NT2/D1 (cell line): ENCODE measurements around the gene CRYBG2.
"Not testable (repeated sequence)": the region's sequence is repeated elsewhere in the genome, so short reads cannot be mapped to it uniquely, and the experiment has no call there.

Experiments used
- DNase-seq: peaks from one replicate; pipeline ENCODE4 v3.0.0-alpha.2; 2011; ENCODE audit warnings: low read depth, low spot score
- H3K27me3 ChIP-seq: 2 replicates; pipeline ENCODE4 v1.6.0; 2011; ENCODE audit warnings: mild to moderate bottlenecking; ENCODE audit not compliant: insufficient read length, insufficient read depth
- H3K36me3 ChIP-seq: 2 replicates; pipeline ENCODE4 v1.6.1; 2011; ENCODE audit warnings: mild to moderate bottlenecking, low read length, mixed read lengths; ENCODE audit not compliant: insufficient read depth, insufficient read length
- H3K4me1 ChIP-seq: 2 replicates; pipeline ENCODE4 v1.5.1; 2011; ENCODE audit not compliant: insufficient read depth, insufficient read length
- H3K4me3 ChIP-seq: 2 replicates; pipeline ENCODE4 v1.5.1; 2011; ENCODE audit warnings: low read depth; ENCODE audit not compliant: insufficient read length
- H3K9ac ChIP-seq: 2 replicates; pipeline ENCODE4 v1.6.0; 2011; ENCODE audit warnings: low read depth; ENCODE audit not compliant: insufficient read length
- H3K9me3 ChIP-seq: 2 replicates; pipeline ENCODE4 v1.5.1; 2011; ENCODE audit warnings: mild to moderate bottlenecking, low read length; ENCODE audit not compliant: insufficient read depth
- SUZ12 ChIP-seq: IDR thresholded peaks from 2 replicates; pipeline ENCODE4 v1.6.1; 2011; ENCODE audit not compliant: insufficient read length, insufficient read depth; ENCODE audit errors: extremely low read depth
- YY1 ChIP-seq: IDR thresholded peaks from 2 replicates; pipeline ENCODE4 v1.6.1; 2011; ENCODE audit not compliant: insufficient read length, insufficient read depth
- ZNF274 ChIP-seq: IDR thresholded peaks from 2 replicates; pipeline ENCODE4 v1.6.1; 2011; ENCODE audit warnings: mild to moderate bottlenecking, low read depth, low read length

Gene CRYBG2

GRCh38 chr1:26296340-26297056 is 57.4 kb downstream of the CRYBG2 start:
- Histone ChIP-seq H3K36me3 (peaks cover 51% of the 10 kb centered on the region), H3K9ac (no peak overlapping the region), H3K9me3 (no peaks in the 10 kb centered on the region), H3K27me3 (no peaks in the 10 kb centered on the region), H3K4me1 (peaks cover 2% of the 10 kb centered on the region), H3K4me3 (no peak overlapping the region)
- TF ChIP-seq SUZ12 (no peak), ZNF274 (no peak), YY1 (no peak)
- no peak for DNase-seq

GRCh38 chr1:26295194-26296138 is 58.5 kb downstream of the CRYBG2 start:
- Histone ChIP-seq H3K4me3 (no peak overlapping the region), H3K4me1 (peaks cover 9% of the 10 kb centered on the region), H3K9ac (no peak overlapping the region), H3K9me3 (no peaks in the 10 kb centered on the region), H3K27me3 (no peaks in the 10 kb centered on the region), H3K36me3 (peaks cover 43% of the 10 kb centered on the region)
- no peak for DNase-seq
- no peak for TF ChIP-seq YY1

- Histone ChIP-seq H3K9ac (no peak overlapping the region), H3K4me3 (no peak overlapping the region), H3K4me1 (peaks cover 21% of the 10 kb centered on the region), H3K27me3 (no peaks in the 10 kb centered on the region), H3K36me3 (peaks cover 48% of the 10 kb centered on the region), H3K9me3 (no peaks in the 10 kb centered on the region)
- TF ChIP-seq ZNF274 (no peak), YY1 (no peak), SUZ12 (no peak)
- no peak for DNase-seq
Observed at GRCh38 chr1:26293911-26294463, 59.9 kb downstream of the CRYBG2 start.

GRCh38 chr1:26292735-26293134 is 61.2 kb downstream of the CRYBG2 start:
- DNase-seq, H3K4me3 ChIP-seq, H3K9me3 ChIP-seq, H3K9ac ChIP-seq, H3K27me3 ChIP-seq: not testable (repeated sequence)
- H3K36me3 ChIP-seq = peaks cover 45% of the 10 kb centered on the region
- peaks cover 22% of the 10 kb centered on the region for H3K4me1 ChIP-seq

GRCh38 chr1:26291939-26292338 is 62.0 kb downstream of the CRYBG2 start:
- TF ChIP-seq ZNF274 (no peak), SUZ12 (no peak), YY1 (no peak)
- no peak overlapping the region for H3K9ac ChIP-seq
- peaks cover 37% of the 10 kb centered on the region for H3K36me3 ChIP-seq
- no peaks in the 10 kb centered on the region for H3K27me3 ChIP-seq
- no peak overlapping the region for H3K4me3 ChIP-seq
- DNase-seq = no peak
- no peaks in the 10 kb centered on the region for H3K9me3 ChIP-seq
- peaks cover 22% of the 10 kb centered on the region for H3K4me1 ChIP-seq

GRCh38 chr1:26291433-26291832 is 62.5 kb downstream of the CRYBG2 start:
- H3K4me3 ChIP-seq = no peak overlapping the region
- H3K4me1 ChIP-seq = peaks cover 22% of the 10 kb centered on the region
- TF ChIP-seq ZNF274 = no peak
- TF ChIP-seq SUZ12 = no peak
- H3K9ac ChIP-seq = no peak overlapping the region
- peaks cover 32% of the 10 kb centered on the region for H3K36me3 ChIP-seq
- H3K27me3 ChIP-seq = no peaks in the 10 kb centered on the region
- H3K9me3 ChIP-seq = no peaks in the 10 kb centered on the region
- no peak for DNase-seq

- H3K27me3 ChIP-seq = no peaks in the 10 kb centered on the region
- peaks cover 22% of the 10 kb centered on the region for H3K4me1 ChIP-seq
- peaks cover 27% of the 10 kb centered on the region for H3K36me3 ChIP-seq
- no peaks in the 10 kb centered on the region for H3K9me3 ChIP-seq
- no peak overlapping the region for H3K4me3 ChIP-seq
- peak overlapping the region; percentile 63 for H3K9ac ChIP-seq
- TF ChIP-seq SUZ12 = no peak
- TF ChIP-seq ZNF274 = no peak
- TF ChIP-seq YY1 = no peak
- DNase-seq = no peak
Observed at GRCh38 chr1:26290882-26291261, 63.1 kb downstream of the CRYBG2 start.
